ENCODE measurements around the gene SNRK. TPM values are rescaled to one million over a fixed set of nuclear protein-coding genes. Genes with fewer than 3 reads are reported as not detected.
A peak's percentile ranks its signal among the peaks of the same experiment; 100 is the strongest.

The SNRK gene
- total RNA-seq, 1 experiment from 2014 or later, result 12.0 TPM

DNA sequence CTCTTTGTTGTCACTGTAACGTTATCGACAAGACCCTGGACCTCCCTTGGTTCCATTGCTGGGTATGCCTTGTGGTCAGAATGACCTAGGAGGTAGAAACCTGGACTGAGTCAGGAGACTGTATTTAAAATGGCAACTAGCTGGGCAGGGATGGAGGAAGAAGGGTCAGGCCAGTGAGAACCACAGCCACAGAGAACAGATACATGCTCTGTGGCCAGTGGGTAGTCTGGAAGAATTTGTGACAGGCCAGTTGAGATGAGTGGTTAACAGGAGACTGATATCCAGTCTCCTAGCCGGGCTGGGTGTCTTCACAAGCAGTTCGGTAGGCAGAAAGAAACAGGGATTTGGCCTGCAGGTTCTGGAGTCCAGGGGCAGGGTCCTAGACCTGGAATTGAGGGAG, 58.9 kb downstream of the SNRK start:
- Histone ChIP-seq H3K23ac (ENCODE audit: insufficient read length, low read depth, low read length) (no peak overlapping the region), H2BK12ac (ENCODE audit: insufficient read length, low read depth, low read length) (no peak overlapping the region), H4K5ac (ENCODE audit: insufficient read length, low read depth, low read length) (no peak overlapping the region), H4K8ac (replicated peaks; ENCODE audit: insufficient read length, low read depth, low read length) (no peak overlapping the region), H3K27ac (ENCODE audit: insufficient read length, low read depth, low read length) (no peak overlapping the region), H3T11ph (ENCODE audit: low read length) (no peak overlapping the region), H3K4me1 (ENCODE audit: insufficient read depth, low read length) (no peaks in the 10 kb centered on the region; the same call in 1 of the 2 replicates), H2AFZ (ENCODE audit: low read length) (no peak overlapping the region), H3K9me3 (ENCODE audit: control insufficient read depth, low read depth, low read length) (no peaks in the 10 kb centered on the region), H3K27me3 (ENCODE audit: insufficient read depth, low read length) (no peaks in the 10 kb centered on the region), H3K56ac (ENCODE audit: insufficient read length, low read depth, low read length) (no peak overlapping the region), H3K4ac (ENCODE audit: low read depth, low read length) (no peak overlapping the region), H3K79me2 (ENCODE audit: insufficient read depth, low read length) (no peaks in the 10 kb centered on the region), H2AK5ac (ENCODE audit: insufficient read length, low read length) (no peak overlapping the region), H2BK20ac (ENCODE audit: low read depth, low read length, poor library complexity, severe bottlenecking) (no peak overlapping the region), H3K23me2 (ENCODE audit: insufficient read length, low read depth, low read length, poor library complexity, severe bottlenecking) (no peaks in the 10 kb centered on the region), H3K18ac (ENCODE audit: insufficient read length, low read depth, low read length) (no peak overlapping the region), H3K14ac (ENCODE audit: insufficient read depth, low read length) (no peak overlapping the region), H3K79me1 (ENCODE audit: insufficient read depth, low read depth, low read length, poor library complexity, severe bottlenecking) (no peaks in the 10 kb centered on the region), H4K91ac (ENCODE audit: insufficient read length, low read depth, low read length) (no peak overlapping the region), H2BK5ac (ENCODE audit: insufficient read length, low read length) (no peak overlapping the region), H2BK120ac (ENCODE audit: low read depth, low read length, poor library complexity, severe bottlenecking) (no peak overlapping the region), H3K9ac (ENCODE audit: extremely low read depth, insufficient read length, low read length) (no peak overlapping the region), H4K20me1 (ENCODE audit: control insufficient read depth, insufficient read depth, insufficient read length) (no peaks in the 10 kb centered on the region), H3K4me2 (ENCODE audit: insufficient read depth, insufficient read length, low read length) (no peak overlapping the region), H2BK15ac (ENCODE audit: low read depth, low read length) (no peak overlapping the region)
- Mint-ChIP-seq H3K27me3 (ENCODE audit: low read depth) (no peaks in the 10 kb centered on the region), H3K4me3 (no peak overlapping the region), H3K9me3 (no peaks in the 10 kb centered on the region), H3K36me3 (ENCODE audit: insufficient read depth in 1 of 3, low read depth in 3 of 3) (peaks cover 19 to 64% (median 39%) of the 10 kb centered on the region in 3 experiments), H3K27ac (peak overlapping the region in 1 of 3 experiments; percentile 31; a peak in 2 of 7 replicates), H3K4me1 (peaks cover 21 to 32% of the 10 kb centered on the region in 2 experiments)
- TF ChIP-seq, protein P1, sequence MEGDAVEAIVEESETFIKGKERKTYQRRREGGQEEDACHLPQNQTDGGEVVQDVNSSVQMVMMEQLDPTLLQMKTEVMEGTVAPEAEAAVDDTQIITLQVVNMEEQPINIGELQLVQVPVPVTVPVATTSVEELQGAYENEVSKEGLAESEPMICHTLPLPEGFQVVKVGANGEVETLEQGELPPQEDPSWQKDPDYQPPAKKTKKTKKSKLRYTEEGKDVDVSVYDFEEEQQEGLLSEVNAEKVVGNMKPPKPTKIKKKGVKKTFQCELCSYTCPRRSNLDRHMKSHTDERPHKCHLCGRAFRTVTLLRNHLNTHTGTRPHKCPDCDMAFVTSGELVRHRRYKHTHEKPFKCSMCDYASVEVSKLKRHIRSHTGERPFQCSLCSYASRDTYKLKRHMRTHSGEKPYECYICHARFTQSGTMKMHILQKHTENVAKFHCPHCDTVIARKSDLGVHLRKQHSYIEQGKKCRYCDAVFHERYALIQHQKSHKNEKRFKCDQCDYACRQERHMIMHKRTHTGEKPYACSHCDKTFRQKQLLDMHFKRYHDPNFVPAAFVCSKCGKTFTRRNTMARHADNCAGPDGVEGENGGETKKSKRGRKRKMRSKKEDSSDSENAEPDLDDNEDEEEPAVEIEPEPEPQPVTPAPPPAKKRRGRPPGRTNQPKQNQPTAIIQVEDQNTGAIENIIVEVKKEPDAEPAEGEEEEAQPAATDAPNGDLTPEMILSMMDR (conservative IDR thresholded peaks at IDR 0.05), result no peak
- no peak for DNase-seq
- no CpG with 5 or more reads among the region's 4 CpGs for WGBS (ENCODE audit: extremely low coverage, insufficient read length, low lambda C conversion rate)
